ENCODE measurements around the gene BUB1. TPM values are rescaled to one million over a fixed set of nuclear protein-coding genes. Genes with fewer than 3 reads are reported as not detected.
A peak's percentile ranks its signal among the peaks of the same experiment; 100 is the strongest.

Gene BUB1
- total and polyA plus RNA-seq, 9 donors = 0.17 to 2.3 (median 0.74) TPM

DNA sequence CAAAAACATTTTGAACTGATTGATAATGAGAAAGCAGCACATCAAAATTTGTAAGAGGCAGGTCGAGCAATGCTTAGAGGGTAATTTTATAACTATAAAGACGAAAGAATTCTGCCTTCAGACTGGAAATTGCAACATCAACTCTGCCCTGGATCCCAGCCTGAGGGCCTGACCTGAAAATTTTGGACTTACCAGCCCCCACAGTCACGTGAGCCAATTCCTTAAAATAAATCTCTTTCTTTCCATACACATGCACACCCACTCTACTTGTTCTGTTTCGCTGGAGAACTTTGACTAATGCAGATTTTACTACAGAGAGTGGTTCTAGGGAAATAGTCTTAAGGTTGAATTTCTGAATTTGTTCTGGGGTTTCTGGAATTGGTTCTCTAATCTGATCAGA, 39.9 kb upstream of the BUB1 start:
- 5 to 7% (median 7%) methylated on average over 4 of the region's 4 CpGs for WGBS, 3 donors
- TF ChIP-seq EP300 (IDR thresholded peaks at IDR 0.05) (no peak), CTCF (IDR thresholded peaks at IDR 0.05) (no peak), POLR2A (IDR thresholded peaks at IDR 0.05) (no peak)
- no peaks in the 10 kb centered on the region for H3K9me3 ChIP-seq
- no peak overlapping the region for H3K4me3 ChIP-seq
- intact Hi-C loops (cut with DNase I) = no loop called here
- H3K4me1 ChIP-seq (ENCODE audit: insufficient read depth) = peaks cover 11% of the 10 kb centered on the region
- no peak overlapping the region for H3K27ac ChIP-seq
- H3K36me3 ChIP-seq = no peaks in the 10 kb centered on the region
- DNase-seq = peak; percentile 38 to 72 (median 65)
- no peaks in the 10 kb centered on the region for H3K27me3 ChIP-seq

DNA sequence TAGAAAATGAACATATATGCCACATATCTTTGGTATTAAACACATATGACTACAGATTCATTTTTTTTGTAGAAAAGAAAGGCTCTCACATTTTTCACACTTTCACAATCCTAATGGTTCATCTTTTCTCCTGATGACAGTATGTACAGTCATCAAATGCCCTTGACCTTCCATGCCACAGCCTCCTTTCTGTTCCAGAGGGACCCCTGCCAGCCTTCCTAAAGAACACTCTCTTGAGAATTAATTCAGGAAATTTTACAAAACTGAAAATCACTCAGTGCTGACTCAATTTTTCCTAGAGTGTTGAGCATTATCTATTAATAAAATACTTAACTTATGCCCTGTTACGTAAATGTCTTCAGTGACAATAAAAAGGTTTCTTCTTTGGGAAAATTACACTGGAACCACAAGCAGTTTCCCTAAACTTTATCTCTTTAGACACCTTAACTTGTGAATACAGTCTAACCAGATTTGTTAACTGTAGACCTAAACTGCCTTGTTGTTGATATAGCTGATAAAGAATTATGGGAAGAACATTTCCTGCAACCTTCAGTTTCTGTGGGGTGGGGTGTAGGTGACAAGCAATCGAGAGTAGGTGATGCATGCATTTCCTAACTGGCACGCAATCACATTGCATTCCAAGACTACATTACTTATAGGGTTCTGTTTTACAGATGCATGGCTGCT, 39.2 kb upstream of the BUB1 start:
- no peak for TF ChIP-seq POLR2A (IDR thresholded peaks at IDR 0.05)
- TF ChIP-seq EP300 (IDR thresholded peaks at IDR 0.05) = no peak
- TF ChIP-seq CTCF (IDR thresholded peaks at IDR 0.05) = no peak
- peaks cover 11% of the 10 kb centered on the region for H3K4me1 ChIP-seq (ENCODE audit: insufficient read depth)
- H3K27me3 ChIP-seq = no peaks in the 10 kb centered on the region
- WGBS, 3 donors = 52 to 54% (median 53%) methylated on average over 3 of the region's 3 CpGs
- no peak for DNase-seq
- H3K36me3 ChIP-seq = no peaks in the 10 kb centered on the region
- intact Hi-C loops (cut with DNase I) = no loop called here
- no peaks in the 10 kb centered on the region for H3K9me3 ChIP-seq
- no peak overlapping the region for H3K27ac ChIP-seq
- H3K4me3 ChIP-seq = no peak overlapping the region

DNA sequence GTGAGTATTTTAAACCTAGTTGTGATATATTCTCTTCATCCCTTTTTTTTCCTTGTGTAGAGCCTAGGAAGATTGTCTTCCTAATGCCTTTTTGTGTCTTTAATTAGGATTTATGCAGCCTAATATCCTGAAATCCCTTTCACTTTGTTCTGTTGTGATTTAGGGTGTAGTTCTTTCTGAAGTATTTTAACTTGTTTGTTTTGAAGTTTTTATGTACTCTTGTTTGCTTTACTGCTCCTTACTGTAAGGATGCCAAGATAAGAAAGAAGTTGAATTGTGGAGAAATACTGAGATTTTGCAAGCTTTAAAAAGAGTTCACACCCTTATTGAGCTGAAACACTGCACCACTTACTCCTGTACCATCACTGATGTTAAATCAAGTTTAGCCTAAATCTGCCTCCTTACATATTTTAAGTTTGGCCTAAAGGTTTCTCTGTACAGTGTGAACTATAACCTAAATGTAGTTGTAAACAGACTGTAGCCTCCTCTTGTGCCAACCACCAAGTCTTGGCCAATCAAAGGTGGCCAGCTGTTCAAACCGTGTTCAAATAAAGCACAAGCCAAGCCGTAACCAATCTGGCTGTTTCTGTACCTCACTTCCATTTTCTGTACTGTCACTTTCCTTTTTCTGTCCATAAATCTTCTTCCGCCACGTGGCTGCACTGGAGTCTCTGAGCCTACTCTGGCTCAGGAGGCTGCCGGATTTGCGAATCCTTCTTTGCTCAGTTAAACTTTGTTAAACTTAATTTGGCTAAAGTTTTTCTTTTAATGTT, 36.8 kb upstream of the BUB1 start:
- DNase-seq = no peak
- Histone ChIP-seq H3K4me3 (no peak overlapping the region), H3K27ac (no peak overlapping the region), H3K36me3 (no peaks in the 10 kb centered on the region), H3K27me3 (no peaks in the 10 kb centered on the region), H3K9me3 (no peaks in the 10 kb centered on the region), H3K4me1 (ENCODE audit: insufficient read depth) (peaks cover 11% of the 10 kb centered on the region)
- no peak for TF ChIP-seq POLR2A (IDR thresholded peaks at IDR 0.05)
- TF ChIP-seq CTCF (IDR thresholded peaks at IDR 0.05) = no peak
- no peak for TF ChIP-seq EP300 (IDR thresholded peaks at IDR 0.05)
- intact Hi-C loops (cut with DNase I) = no loop called here
- 45 to 58% (median 46%) methylated on average over 6 of the region's 6 CpGs for WGBS, 3 donors

DNA sequence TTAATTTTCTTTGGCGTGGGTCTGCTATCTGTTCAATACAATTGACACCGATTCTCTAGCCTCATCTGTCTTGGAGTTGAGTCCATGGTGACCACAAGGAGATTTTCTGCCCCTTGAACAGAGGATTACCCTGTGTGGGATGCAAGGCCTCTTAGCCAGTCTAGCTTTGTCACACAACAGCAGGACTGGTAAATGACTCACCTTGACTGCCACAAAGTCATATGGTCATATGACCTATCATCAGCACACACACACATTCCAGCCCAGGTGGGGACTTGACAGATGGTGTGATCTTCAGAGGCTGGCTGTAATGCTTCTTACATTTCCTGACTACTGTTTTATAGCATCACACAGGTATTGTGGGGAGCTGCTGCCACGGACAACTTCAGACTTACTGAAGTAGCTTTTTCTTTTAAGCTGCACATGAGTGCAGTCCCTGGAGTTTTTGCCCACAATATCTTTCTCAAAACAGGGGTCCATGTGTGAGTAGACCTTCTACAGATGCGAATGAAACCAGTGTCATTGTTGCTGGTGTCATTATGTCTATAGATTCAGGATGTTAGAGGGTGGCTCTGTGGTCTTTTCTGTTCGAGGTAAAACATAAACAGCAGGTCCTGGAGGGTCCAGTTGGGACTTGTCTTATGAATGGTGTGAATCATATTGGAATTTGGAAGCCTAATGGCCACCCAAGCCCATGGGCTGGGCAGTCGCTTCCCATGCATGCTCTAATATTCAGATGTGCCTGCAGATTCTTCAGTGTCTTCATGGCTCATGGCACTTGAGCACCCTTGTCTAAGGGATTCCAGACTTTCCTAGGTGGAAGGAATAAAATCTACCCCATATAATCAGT, 35.9 kb upstream of the BUB1 start:
- DNase-seq = no peak
- intact Hi-C loops (cut with DNase I) = no loop called here
- WGBS, 3 donors = 88 to 92% (median 89%) methylated on average over 6 of the region's 6 CpGs

More for the DNA sequence above, 35.9 kb upstream of the BUB1 start:
- TF ChIP-seq CTCF (IDR thresholded peaks at IDR 0.05) = no peak
- TF ChIP-seq POLR2A (IDR thresholded peaks at IDR 0.05) = no peak
- TF ChIP-seq EP300 (IDR thresholded peaks at IDR 0.05) = no peak
- no peak overlapping the region for H3K27ac ChIP-seq
- H3K4me1 ChIP-seq (ENCODE audit: insufficient read depth) = peaks cover 8% of the 10 kb centered on the region
- H3K36me3 ChIP-seq = no peaks in the 10 kb centered on the region
- no peak overlapping the region for H3K4me3 ChIP-seq
- H3K9me3 ChIP-seq = no peaks in the 10 kb centered on the region
- no peaks in the 10 kb centered on the region for H3K27me3 ChIP-seq

Measured in ovary (tissue), 9 donors.